ENCODE results near the gene XAB2.
"Not testable (repeated sequence)": the region's sequence is repeated elsewhere in the genome, so short reads cannot be mapped to it uniquely, and the experiment has no call there.

XAB2 gene

DNA sequence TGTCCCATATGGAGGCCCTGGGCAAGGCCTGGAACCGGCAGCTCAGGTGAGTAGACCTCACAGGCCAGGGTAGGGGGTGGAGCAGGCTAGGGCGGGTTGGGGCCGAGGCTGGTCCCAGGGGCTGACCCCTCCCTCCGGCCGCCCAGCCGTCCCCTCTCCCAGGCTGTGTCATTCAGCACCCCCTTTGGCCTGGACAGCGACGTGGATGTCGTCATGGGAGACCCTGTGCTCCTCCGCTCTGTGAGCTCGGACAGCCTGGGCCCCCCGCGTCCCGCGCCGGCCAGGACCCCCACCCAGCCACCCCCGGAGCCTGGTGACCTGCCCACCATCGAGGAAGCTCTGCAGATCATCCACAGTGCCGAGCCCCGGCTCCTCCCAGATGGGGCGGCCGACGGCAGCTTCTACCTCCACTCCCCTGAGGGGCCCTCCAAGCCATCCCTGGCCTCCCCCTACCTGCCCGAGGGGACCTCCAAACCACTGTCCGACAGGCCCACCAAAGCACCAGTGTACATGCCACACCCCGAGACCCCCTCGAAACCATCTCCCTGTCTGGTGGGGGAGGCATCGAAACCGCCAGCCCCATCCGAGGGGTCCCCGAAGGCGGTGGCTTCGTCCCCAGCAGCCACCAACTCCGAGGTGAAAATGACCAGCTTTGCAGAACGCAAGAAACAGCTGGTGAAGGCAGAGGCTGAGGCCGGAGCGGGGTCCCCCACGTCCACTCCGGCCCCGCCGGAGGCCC is 17.6 kb downstream of the XAB2 start:
- no peak for DNase-seq (ENCODE audit: low spot score)

DNA sequence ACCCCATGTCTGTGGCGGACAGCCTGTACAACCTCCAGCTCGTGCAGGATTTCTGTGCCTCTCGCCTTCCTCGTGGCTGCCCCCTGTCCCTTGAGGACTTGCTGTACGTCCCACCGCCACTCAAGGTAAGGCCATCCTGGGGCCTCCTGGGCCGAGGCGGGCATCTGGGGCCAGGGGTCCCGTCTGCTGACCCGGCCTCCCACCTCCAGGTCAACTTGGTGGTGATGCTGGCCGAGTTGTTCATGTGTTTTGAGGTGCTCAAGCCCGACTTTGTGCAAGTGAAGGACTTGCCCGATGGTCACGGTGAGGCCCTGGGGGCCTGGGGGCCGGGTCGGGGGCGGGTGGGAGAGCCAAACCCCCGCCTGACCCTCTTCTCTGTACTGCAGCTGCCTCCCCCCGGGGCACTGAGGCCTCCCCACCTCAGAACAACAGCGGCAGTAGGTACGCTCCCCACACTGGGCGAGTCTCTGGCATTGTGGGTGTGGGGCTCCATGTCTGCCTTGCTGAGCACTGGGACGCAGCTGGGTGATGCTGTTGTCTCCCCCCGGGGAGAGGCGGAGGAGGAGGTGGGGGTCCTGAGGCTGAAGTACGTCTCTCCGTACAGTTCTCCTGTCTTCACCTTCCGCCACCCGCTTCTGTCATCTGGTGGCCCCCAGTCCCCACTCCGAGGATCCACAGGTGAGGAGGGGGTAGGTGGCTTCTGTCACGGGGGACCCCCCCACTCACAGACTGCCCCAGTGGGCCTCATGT is 18.7 kb downstream of the XAB2 start:
- no peak for DNase-seq (ENCODE audit: low spot score)

DNA sequence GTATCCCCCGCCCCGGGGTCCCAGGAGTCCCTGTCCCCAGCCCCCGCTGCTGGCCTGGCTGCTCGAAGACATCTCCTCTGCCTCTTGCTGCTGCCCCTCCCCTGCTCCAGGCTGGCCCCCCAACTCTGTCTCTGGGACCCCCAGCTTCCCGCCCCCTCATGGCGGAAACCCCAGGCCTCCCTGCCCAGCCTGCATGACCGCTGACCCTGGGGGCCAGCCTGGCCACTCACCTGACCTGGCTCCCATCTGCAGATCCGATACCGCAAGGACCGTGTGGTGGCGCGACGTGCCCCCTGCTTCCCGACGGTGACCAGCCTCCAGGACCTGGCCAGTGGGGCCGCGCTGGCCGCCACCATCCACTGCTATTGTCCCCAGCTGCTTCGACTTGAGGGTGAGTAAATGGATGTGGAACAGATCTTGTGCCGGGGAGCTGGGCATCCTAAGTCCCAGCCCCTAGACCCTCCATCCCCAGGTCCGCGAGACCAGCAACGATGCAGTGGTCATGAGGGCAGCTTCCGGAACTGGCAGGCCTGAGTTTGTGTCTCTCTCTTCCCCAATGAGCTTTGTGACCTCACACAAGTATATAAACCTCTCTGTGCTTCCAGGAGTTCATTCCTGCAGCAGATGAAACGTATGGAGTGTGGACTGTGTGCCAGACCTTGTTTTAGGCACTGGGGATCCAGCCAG is 21.3 kb downstream of the XAB2 start:
- DNase-seq (ENCODE audit: low spot score) = no peak

DNA sequence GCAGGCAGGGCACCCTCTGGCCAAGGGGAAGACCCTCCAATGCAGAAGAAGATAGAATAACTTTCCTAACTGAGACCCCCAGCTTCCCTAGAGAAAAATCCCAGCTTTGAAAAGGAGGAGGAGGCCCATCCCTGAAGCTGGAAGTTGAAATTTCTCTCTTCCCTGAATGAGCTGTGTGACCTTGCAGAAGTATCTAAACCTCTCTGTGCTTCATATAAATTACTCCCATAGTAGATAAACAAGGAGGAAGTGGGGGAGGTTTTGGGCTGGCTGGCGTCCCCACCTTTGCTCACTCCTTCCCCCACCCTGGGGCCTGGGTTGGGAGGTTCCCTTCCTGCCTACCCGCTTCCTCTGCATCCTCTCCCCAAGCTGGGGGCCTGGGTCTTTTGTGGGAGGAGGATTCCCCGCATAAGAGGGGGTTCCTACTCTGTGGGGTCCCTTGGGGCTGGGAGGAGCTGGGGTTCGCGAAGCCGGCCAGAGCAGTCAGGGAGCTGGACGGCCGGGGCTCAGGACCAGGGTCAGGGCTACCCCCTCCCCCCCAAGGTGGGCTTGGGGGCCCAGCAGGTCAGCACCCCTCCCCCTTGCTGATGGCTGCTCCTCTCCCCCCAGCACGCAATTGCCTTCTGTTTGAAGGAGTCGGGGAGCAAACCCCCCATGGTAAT is 22.0 kb downstream of the XAB2 start:
- no peak for DNase-seq (ENCODE audit: low spot score)

DNA sequence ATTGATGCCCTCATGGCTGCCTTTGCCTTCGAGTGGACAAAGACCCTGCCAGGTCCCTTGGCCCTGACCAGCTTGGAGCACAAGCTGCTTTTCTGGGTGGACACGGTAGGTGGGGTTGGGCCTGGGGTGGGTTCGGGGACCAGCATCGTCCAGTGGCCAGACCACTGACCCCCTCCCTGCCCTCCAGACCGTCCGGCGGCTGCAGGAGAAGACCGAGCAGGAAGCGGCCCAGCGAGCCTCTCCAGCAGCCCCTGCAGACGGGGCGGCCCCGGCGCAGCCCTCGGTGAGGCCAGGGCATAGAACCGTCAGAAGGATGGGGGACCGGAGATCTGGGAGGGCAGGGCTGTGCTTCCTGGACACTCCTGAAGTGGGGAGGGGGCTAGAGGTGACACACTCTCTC is 23.1 kb downstream of the XAB2 start:
- DNase-seq (ENCODE audit: low spot score) = no peak

DNA sequence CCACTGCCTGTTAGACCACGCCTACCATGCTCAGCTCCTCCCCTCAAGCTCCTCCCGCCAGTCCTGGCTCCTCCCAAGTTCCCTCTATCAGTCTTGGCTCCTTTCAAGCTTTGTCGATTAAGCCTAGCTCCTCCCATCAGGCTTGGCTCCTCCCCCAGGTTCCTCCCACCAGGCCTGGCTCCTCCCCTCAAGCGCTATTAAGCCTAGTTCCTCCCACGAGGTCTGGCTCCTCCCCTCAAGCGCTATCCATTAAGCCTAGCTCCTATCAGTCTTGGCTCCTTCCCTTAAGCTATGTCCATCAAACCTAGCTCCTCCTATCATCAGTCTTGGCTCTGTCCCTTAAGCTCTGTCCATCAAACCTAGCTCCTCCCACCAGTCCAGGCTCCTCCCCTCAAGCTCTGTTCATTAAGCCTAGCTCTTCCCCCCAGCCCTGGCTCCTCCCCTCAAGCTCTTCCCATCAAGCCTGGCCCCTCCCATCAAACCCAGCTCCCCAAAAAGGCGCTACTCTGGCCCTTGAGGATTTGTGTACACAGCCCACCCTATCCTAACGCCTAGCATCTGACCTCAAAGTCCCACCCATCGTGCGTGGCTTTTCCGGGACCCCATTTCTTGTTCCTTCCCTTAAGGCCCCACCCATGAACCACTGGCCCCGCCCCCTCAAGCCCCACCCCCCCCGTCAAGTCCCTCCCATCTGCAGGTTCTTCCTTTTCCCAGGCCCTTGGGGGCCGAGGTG is 23.7 kb downstream of the XAB2 start:
- DNase-seq (ENCODE audit: low spot score) = no peak

DNA sequence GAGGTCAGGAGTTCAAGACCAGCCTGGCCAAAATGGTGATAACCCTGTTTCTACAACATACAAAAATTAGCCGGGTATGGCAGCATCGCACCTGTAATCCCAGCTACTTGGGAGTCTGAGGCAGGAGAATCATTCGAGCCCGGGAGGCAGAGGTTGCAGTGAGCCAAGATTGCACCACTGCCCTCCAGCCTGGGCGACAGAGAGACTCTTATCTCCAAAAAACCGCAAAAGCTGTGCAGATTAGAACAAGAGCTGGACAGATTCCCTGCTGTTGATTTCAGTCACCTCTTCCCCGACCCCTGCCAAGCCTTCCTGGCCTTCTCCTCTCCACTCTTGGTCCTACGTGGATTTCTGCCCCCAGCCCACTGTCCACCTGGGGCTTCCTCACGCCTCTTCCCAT is 25.4 kb downstream of the XAB2 start:
- no peak for DNase-seq (ENCODE audit: low spot score)

DNA sequence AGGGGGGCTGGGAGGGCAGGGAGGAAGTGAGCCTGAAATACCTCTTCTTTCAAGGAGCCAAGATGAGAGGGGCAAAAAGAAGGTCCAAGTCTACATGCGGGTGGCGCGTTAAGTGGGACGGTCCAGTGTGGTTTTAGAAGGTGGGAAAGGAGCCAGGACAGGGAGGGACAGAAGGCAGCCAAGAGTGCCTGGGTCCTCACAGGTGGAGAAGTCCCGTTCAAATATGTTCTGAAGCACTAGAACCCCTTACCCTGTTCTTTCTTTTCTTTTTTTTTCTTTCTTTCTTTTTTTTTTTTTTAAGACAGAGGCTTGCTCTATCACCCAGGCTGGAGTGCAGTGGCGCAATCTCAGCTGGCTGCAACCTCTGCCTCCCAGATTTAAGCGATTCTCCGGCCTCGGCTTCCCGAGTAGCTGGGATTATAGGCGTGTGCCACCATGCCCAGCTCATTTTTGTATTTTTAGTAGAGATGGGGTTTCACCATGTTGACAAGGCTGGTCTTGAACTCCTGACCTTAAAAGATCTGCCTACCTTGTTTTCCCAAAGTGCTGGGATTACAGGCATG is 26.3 kb downstream of the XAB2 start:
- no peak for DNase-seq (ENCODE audit: low spot score)

DNA sequence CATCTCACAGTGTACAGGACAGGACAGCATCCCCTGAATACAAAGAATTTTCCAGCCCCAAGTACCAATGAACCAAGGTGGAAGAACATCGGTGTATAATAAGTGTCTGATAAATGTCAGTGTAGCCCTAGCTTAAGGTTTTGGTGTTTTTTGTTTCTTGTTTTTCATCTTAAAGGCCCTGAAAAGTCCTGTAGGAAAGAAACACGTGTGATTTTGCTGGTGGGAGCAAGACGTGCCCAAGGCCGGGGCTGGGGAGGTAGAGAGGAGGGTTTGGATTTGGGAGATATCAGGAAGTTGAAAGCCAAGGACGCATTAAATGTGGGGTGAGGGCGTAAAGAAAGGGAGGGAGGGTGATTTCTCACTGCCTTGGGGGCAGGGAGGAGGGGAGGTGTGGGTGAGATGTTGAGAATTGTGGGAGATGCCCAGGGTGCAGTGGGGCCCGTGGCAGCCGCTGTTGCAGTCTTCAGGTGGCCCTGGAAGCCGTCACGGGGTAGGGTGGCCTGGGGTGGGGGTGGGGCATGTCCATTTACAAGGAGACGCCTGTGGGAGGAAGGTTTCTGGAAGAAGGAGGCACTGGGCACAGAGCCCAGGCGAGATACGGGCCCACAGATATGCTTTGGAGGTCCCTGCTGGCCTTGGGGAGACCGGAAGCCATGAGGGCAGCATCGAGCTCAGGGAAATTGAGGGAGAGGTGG is 27.0 kb downstream of the XAB2 start:
- DNase-seq (ENCODE audit: low spot score) = no peak

DNA sequence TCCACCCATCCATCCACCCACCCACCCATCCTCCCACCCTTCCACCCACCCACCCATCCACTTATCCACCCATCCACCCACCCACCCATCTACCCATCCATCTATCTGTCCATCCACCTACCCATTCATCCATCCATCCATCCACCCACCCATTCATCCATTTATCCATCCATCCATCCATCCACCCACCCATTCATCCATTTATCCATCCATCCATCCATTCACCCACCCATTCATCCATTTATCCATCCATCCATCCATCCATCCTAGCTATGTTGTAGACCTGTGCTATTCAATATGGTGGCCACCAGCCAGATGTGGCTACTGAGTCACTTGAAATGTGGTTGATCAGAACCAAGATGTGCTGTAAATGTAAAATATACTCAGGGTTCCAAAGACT is 28.6 kb downstream of the XAB2 start:
- DNase-seq (ENCODE audit: low spot score) = no peak

DNA sequence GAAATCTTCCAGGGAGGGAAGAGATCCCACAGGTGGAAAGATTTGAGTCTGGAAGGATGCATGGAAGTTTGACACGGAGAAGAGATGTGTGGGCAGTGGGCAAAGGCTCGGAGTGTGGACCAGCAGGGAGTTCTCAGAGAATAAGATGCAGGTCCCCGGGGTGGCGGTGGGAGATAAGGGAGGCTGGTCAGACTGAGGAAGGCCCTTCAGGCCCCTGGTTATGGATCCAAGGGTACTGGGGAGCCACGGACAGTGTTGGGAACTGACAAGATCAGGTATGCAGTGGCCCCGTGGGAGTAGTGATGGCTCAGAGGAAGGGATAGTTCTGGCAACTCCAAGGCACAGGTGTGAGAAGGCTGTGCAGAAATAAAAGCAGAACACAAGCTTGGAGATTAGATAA is 31.2 kb downstream of the XAB2 start:
- no peak for DNase-seq (ENCODE audit: low spot score)

DNA sequence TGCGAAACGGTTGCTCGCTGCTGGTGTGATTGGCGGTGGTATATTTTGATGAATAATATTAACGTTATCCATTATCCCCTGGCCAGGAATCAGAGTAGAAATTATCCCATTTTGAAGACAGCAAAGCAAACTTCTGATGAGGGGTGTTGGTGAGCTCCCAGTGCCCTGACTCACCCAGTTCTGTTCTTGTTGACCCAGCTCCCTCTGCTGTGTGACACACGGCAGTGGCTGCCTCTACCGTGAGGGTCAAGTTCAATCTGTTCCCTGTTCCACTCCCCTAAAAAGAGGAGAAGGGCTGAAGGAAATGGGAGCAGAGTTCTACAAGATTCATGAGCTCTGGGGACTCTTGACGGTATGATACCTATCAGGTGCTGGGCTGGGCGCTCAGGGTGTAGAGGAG is 31.7 kb downstream of the XAB2 start:
- DNase-seq (ENCODE audit: low spot score) = no peak

DNA sequence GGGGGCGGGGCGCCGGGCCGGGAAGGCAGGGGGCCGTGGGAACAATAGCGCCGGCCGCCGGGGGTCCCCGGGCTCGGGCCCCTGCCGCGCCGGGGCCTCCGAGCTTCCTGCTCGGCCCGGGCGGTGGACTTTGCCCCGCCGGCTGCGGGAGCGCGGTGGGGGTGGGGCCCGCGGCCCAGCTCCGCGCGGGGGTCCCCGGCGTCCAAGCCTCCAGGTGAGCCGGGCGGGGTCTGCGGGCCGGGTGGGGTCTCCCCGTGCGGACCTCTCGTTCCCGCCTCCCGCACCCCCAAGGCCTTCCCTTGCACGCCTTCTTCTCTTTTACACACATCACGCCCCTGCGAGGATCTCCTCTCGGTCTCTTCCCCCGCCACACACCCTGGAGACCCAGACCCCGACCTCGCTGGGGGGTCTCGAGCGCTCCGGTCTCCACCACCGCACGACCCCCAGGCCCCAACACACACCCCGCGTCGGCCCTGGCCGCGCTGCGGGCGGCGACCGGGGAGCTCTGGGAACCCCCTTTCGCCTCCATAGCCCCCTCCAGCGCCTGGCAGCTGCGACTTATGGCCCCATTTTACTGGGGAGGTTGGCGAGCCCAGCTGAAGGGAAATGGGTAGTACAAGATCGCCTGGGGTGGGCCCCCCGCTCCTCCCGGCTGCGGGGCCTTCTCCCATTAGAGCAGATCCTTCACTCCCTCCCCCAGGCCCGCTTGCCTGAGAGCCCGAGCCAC is 33.0 kb downstream of the XAB2 start:
- no peak for DNase-seq (ENCODE audit: low spot score)

DNA sequence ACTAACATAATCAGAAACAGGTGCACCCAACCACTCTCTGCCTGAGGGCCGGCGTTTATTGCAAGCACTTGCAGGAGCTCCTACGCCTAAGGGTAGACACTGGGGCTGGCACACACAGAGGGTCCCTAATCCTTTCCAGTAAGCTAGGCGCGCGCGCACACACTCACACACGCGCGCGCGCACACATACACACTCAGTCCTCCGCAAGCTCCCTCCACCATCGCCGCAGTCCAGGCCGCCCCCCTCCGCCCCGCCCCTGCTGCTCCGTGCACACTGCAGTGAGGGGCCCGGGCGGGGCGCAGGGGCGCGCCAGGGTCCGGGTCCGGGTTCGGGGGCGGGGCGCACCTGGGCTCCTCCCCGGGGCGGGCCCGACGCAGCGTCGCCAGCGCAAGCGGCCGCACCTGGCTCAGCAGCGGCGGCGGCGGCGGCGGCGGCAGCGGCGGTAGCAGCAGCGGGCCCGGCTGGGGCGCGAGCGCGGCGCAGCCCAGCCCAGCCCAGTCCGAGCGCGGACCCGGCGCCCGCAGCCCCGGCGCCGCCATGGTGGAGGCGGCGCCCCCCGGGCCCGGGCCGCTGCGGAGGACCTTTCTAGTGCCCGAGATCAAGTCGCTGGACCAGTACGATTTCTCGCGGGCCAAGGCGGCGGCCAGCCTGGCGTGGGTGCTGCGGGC is 33.7 kb downstream of the XAB2 start, which contains the start of gene CAMSAP3:
Gene CAMSAP3, plus strand, starts transcription at position 398 of the 668 bp plus-strand sequence. Its CDS starts 140 bp downstream, at position 538.
- DNase-seq (ENCODE audit: low spot score) = no peak

DNA sequence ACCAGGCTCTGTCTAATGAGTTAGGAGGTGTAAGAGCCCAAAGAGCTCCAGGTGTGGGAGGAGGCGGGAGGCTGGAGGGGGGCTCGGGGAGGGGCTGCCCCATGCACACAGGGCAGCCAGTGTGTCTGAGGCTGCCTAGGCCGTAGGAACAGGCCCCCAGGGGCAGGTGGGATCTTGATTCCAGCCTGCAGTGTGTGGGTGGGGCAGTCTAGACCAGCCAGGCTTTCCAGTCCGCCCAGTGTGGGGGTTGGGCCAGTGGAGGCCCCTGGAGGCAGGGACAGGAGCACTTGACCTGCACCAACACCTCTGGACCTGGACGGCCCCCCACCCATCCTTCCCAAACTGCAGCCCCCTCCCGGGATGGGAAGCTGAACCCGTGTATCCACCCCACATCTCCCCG is 39.1 kb downstream of the XAB2 start:
- no peak for DNase-seq (ENCODE audit: low spot score)

DNA sequence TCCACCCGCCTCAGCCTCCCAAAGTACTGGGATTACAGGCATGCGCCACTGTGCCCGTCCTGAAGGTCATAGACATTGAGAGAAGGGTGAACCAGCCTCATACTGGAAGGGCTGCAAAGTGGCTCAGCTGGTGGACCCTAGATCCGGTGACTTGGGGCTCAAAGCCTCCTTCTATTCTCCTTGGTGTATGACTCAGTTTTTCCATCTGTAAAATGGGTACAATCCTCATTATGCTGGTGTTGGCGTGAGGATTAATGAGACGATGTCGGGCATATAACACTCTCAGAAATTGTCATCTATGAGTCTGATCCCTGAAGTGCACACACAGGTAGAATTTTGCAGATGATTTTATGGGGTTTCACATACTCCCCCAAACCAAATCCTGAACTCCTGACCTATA is 39.5 kb downstream of the XAB2 start:
- no peak for DNase-seq (ENCODE audit: low spot score)

DNA sequence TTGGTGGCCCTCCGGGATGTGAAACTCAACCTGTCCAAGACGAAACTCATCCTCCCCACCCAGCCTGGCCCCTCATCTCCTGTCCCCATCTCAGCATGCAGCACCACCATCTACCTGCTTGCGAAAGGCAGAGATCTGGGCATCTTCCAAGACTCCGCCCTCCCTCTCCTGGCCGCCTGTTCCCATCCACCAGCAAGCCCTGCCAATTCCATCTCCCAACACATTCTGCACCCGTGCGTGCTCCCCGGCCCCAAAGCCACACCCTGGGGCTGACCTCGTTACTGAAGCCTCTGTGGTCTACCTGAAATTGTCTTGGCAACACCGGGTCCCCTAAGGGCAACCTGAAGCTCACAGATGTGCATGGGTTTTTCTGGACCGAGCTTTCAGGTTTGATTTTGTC is 46.9 kb downstream of the XAB2 start:
- no peak for DNase-seq (ENCODE audit: low spot score)

DNA sequence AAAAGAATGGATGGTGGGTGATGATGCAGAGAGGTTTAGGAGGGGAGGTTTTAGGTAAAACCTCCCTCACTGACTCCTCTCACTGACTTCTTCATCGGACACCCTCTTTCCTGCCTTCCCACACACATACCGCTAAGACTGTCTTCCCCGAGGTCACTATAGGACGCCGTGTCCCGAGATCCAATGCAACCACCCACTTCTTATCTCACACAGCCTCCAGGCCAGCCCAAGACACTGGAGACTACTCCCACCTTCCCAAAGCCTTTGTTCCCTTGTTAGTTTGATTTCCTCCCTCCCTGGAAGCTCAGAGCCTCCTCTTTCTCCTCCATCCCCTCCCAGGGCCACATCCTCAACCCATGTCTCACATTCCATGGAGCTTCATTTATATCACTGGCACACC is 50.2 kb downstream of the XAB2 start:
- no peak for DNase-seq (ENCODE audit: low spot score)

DNA sequence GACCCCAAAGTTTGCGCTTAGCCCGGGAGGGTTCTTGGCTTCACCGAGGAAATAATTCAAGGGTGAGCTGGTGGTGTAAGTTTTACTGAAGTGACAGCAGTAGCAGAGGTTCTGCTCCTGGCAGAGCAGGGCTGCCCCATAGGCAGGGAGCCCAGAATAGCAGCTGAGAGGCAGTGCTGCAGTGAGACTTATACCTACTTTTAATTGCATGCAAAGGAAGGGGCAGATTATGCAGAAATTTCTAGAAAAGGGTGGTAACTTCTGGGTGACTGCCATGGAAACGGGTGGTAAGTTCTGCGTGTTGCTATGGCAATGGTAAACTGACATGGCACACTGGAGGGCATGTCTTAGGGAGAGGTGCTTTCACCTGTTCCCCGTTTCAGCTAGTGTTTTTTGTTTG is 51.2 kb downstream of the XAB2 start:
- no peak for DNase-seq (ENCODE audit: low spot score)

DNA sequence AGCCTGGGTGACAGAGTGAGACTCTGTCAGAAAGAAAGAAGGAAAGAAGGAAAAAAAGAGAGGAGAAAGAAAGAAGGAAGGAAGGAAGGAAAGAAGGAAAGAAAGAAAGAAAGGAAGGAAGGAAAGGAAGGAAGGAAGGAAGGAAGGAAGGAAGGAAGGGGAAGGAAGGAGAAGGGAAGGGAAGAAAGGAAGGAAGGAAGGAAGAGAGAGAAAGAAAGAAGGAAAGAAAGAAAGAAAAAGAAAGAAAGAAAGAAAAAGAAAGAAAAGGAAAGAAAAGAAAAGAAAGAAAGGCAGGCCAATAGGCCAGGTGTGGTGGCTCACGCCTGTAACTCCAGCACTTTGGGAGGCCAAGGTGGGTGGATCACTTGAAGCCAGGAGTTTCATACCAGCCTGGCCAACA is 51.9 kb downstream of the XAB2 start:
- not testable (repeated sequence) for DNase-seq (ENCODE audit: low spot score)
